ENCODE results near the gene CR1. TPM values are rescaled to one million over a fixed set of nuclear protein-coding genes. Genes with fewer than 3 reads are reported as not detected.
"Not testable (repeated sequence)": the region's sequence is repeated elsewhere in the genome, so short reads cannot be mapped to it uniquely, and the experiment has no call there.

CR1 gene
- total RNA-seq, 3 donors from 2014 or later, result 0.05 to 0.11 TPM; not detected in 1

GRCh38 chr1:207649210-207649753 lies 153.3 kb downstream of the CR1 start:
- Mint-ChIP-seq H3K4me3 (no peak overlapping the region), H3K4me1 (ENCODE audit: low read depth) (peaks cover 3% of the 10 kb centered on the region), H3K36me3 (ENCODE audit: insufficient read depth) (no peaks in the 10 kb centered on the region), H3K27me3 (ENCODE audit: low read depth) (peaks cover 9% of the 10 kb centered on the region), H3K9me3 (no peaks in the 10 kb centered on the region)
- ATAC-seq, result no peak
- no peak for DNase-seq

GRCh38 chr1:207649865-207650580 lies 154.1 kb downstream of the CR1 start:
- no peak for ATAC-seq
- Mint-ChIP-seq H3K4me1 (ENCODE audit: low read depth) (no peaks in the 10 kb centered on the region), H3K4me3 (no peak overlapping the region), H3K27me3 (ENCODE audit: low read depth) (peaks cover 5% of the 10 kb centered on the region), H3K9me3 (no peaks in the 10 kb centered on the region), H3K36me3 (ENCODE audit: insufficient read depth) (no peaks in the 10 kb centered on the region)
- DNase-seq, result no peak

GRCh38 chr1:207651583-207651982 lies 155.6 kb downstream of the CR1 start:
- no peak overlapping the region for H3K4me3 Mint-ChIP-seq
- DNase-seq (no peak), ATAC-seq (no peak)
- H3K4me1 Mint-ChIP-seq (ENCODE audit: low read depth), result no peaks in the 10 kb centered on the region
- H3K9me3 Mint-ChIP-seq, result no peaks in the 10 kb centered on the region
- H3K27me3 Mint-ChIP-seq (ENCODE audit: low read depth), result peaks cover 2% of the 10 kb centered on the region
- peaks cover 1% of the 10 kb centered on the region for H3K36me3 Mint-ChIP-seq (ENCODE audit: insufficient read depth)

- H3K36me3 Mint-ChIP-seq (ENCODE audit: insufficient read depth), result peaks cover 1% of the 10 kb centered on the region
- H3K9me3 Mint-ChIP-seq, result no peaks in the 10 kb centered on the region
- no peak overlapping the region for H3K4me3 Mint-ChIP-seq
- no peak for ATAC-seq
- H3K27me3 Mint-ChIP-seq (ENCODE audit: low read depth), result peaks cover 2% of the 10 kb centered on the region
- no peak for DNase-seq
- H3K4me1 Mint-ChIP-seq (ENCODE audit: low read depth), result no peaks in the 10 kb centered on the region
Observed at GRCh38 chr1:207654320-207654719, 158.4 kb downstream of the CR1 start.

- Mint-ChIP-seq H3K36me3 (ENCODE audit: insufficient read depth) (peaks cover 1% of the 10 kb centered on the region), H3K4me3 (no peak overlapping the region), H3K4me1 (ENCODE audit: low read depth) (no peaks in the 10 kb centered on the region), H3K9me3 (no peaks in the 10 kb centered on the region), H3K27me3 (ENCODE audit: low read depth) (peaks cover 9% of the 10 kb centered on the region)
- ATAC-seq (no peak), DNase-seq (no peak)
Observed at GRCh38 chr1:207658408-207658807, 162.5 kb downstream of the CR1 start.

GRCh38 chr1:207658904-207659485 lies 163.0 kb downstream of the CR1 start:
- ATAC-seq, result no peak
- no peaks in the 10 kb centered on the region for H3K9me3 Mint-ChIP-seq
- peaks cover 15% of the 10 kb centered on the region for H3K27me3 Mint-ChIP-seq (ENCODE audit: low read depth)
- DNase-seq, result no peak
- no peaks in the 10 kb centered on the region for H3K4me1 Mint-ChIP-seq (ENCODE audit: low read depth)
- H3K36me3 Mint-ChIP-seq (ENCODE audit: insufficient read depth), result peaks cover 1% of the 10 kb centered on the region
- H3K4me3 Mint-ChIP-seq, result no peak overlapping the region

- no peak for DNase-seq
- H3K4me1 Mint-ChIP-seq (ENCODE audit: low read depth), result no peaks in the 10 kb centered on the region
- H3K36me3 Mint-ChIP-seq (ENCODE audit: insufficient read depth), result peaks cover 1% of the 10 kb centered on the region
- ATAC-seq, result no peak
- H3K9me3 Mint-ChIP-seq, result no peaks in the 10 kb centered on the region
- peaks cover 19% of the 10 kb centered on the region for H3K27me3 Mint-ChIP-seq (ENCODE audit: low read depth)
- H3K4me3 Mint-ChIP-seq, result no peak overlapping the region
Observed at GRCh38 chr1:207659545-207660153, 163.7 kb downstream of the CR1 start.

- peaks cover 28% of the 10 kb centered on the region for H3K27me3 Mint-ChIP-seq (ENCODE audit: low read depth)
- not testable (repeated sequence) for H3K4me1 Mint-ChIP-seq (ENCODE audit: low read depth); DNase-seq; H3K9me3 Mint-ChIP-seq; H3K4me3 Mint-ChIP-seq; H3K36me3 Mint-ChIP-seq (ENCODE audit: insufficient read depth); ATAC-seq
Observed at GRCh38 chr1:207661420-207661819, 165.5 kb downstream of the CR1 start.

GRCh38 chr1:207666342-207666741 lies 170.4 kb downstream of the CR1 start:
- peaks cover 70% of the 10 kb centered on the region for H3K27me3 Mint-ChIP-seq (ENCODE audit: low read depth)
- no peak overlapping the region for H3K4me3 Mint-ChIP-seq
- DNase-seq (no peak), ATAC-seq (no peak)
- H3K36me3 Mint-ChIP-seq (ENCODE audit: insufficient read depth), result no peaks in the 10 kb centered on the region
- peaks cover 3% of the 10 kb centered on the region for H3K4me1 Mint-ChIP-seq (ENCODE audit: low read depth)
- peaks cover 9% of the 10 kb centered on the region for H3K9me3 Mint-ChIP-seq

GRCh38 chr1:207669528-207670009 lies 173.6 kb downstream of the CR1 start:
- H3K27me3 Mint-ChIP-seq (ENCODE audit: low read depth), result peaks cover 72% of the 10 kb centered on the region
- no peak for DNase-seq
- H3K4me1 Mint-ChIP-seq (ENCODE audit: low read depth), result peaks cover 3% of the 10 kb centered on the region
- no peaks in the 10 kb centered on the region for H3K36me3 Mint-ChIP-seq (ENCODE audit: insufficient read depth)
- H3K9me3 Mint-ChIP-seq, result peaks cover 9% of the 10 kb centered on the region
- no peak overlapping the region for H3K4me3 Mint-ChIP-seq
- peak; percentile 38 to 43 for ATAC-seq

GRCh38 chr1:207670192-207670591 lies 174.2 kb downstream of the CR1 start:
- Mint-ChIP-seq H3K4me1 (ENCODE audit: low read depth) (peaks cover 3% of the 10 kb centered on the region), H3K36me3 (ENCODE audit: insufficient read depth) (no peaks in the 10 kb centered on the region), H3K27me3 (ENCODE audit: low read depth) (peaks cover 73% of the 10 kb centered on the region)

GRCh38 chr1:207670997-207671396 lies 175.0 kb downstream of the CR1 start:
- DNase-seq (no peak), ATAC-seq (no peak)
- Mint-ChIP-seq H3K36me3 (ENCODE audit: insufficient read depth) (no peaks in the 10 kb centered on the region), H3K4me3 (no peak overlapping the region), H3K4me1 (ENCODE audit: low read depth) (peaks cover 3% of the 10 kb centered on the region), H3K27me3 (ENCODE audit: low read depth) (peaks cover 70% of the 10 kb centered on the region), H3K9me3 (peaks cover 9% of the 10 kb centered on the region)

More at GRCh38 chr1:207670192-207670591, 174.2 kb downstream of the CR1 start:
- DNase-seq (no peak), ATAC-seq (no peak)
- H3K4me3 Mint-ChIP-seq, result no peak overlapping the region
- peaks cover 9% of the 10 kb centered on the region for H3K9me3 Mint-ChIP-seq

GRCh38 chr1:207672522-207673130 lies 176.7 kb downstream of the CR1 start:
- no peak overlapping the region for H3K4me3 Mint-ChIP-seq
- ATAC-seq (no peak), DNase-seq (no peak)
- H3K36me3 Mint-ChIP-seq (ENCODE audit: insufficient read depth), result no peaks in the 10 kb centered on the region
- peaks cover 53% of the 10 kb centered on the region for H3K27me3 Mint-ChIP-seq (ENCODE audit: low read depth)
- peaks cover 3% of the 10 kb centered on the region for H3K4me1 Mint-ChIP-seq (ENCODE audit: low read depth)
- no peaks in the 10 kb centered on the region for H3K9me3 Mint-ChIP-seq

GRCh38 chr1:207673399-207673798 lies 177.4 kb downstream of the CR1 start:
- Mint-ChIP-seq H3K4me1 (ENCODE audit: low read depth) (peaks cover 3% of the 10 kb centered on the region), H3K36me3 (ENCODE audit: insufficient read depth) (no peaks in the 10 kb centered on the region), H3K4me3 (no peak overlapping the region), H3K9me3 (no peaks in the 10 kb centered on the region), H3K27me3 (ENCODE audit: low read depth) (peaks cover 46% of the 10 kb centered on the region)
- no peak for ATAC-seq
- no peak for DNase-seq
